ENCODE measurements around the gene CYP2W1.
A peak's percentile ranks its signal among the peaks of the same experiment; 100 is the strongest.

The CYP2W1 gene

GRCh38 chr7:972110-972509, 10.9 kb upstream of the CYP2W1 start:
- H3K36me3 ChIP-seq, result peaks cover 55% of the 10 kb centered on the region
- H3K27me3 ChIP-seq (ENCODE audit: insufficient read depth, low read depth, severe bottlenecking), result no peaks in the 10 kb centered on the region
- no peaks in the 10 kb centered on the region for H3K9me3 ChIP-seq (ENCODE audit: severe bottlenecking)
- no peak overlapping the region for H3K4me3 ChIP-seq (ENCODE audit: low read depth, low read length)
- no peak for DNase-seq
- no peak overlapping the region for H3K27ac ChIP-seq
- no peak for TF ChIP-seq CTCF (IDR thresholded peaks at IDR 0.05; ENCODE audit: low read depth, low read length)

GRCh38 chr7:972676-973309, 10.2 kb upstream of the CYP2W1 start:
- no peaks in the 10 kb centered on the region for H3K9me3 ChIP-seq (ENCODE audit: severe bottlenecking)
- TF ChIP-seq CTCF (IDR thresholded peaks at IDR 0.05; ENCODE audit: low read depth, low read length), result no peak
- DNase-seq, result no peak
- no peaks in the 10 kb centered on the region for H3K27me3 ChIP-seq (ENCODE audit: insufficient read depth, low read depth, severe bottlenecking)
- no peak overlapping the region for H3K27ac ChIP-seq
- peaks cover 48% of the 10 kb centered on the region for H3K36me3 ChIP-seq
- H3K4me3 ChIP-seq (ENCODE audit: low read depth, low read length), result no peak overlapping the region

GRCh38 chr7:973312-973711, 9.7 kb upstream of the CYP2W1 start:
- no peak for TF ChIP-seq CTCF (IDR thresholded peaks at IDR 0.05; ENCODE audit: low read depth, low read length)
- Histone ChIP-seq H3K4me3 (ENCODE audit: low read depth, low read length) (no peak overlapping the region), H3K36me3 (peaks cover 43% of the 10 kb centered on the region), H3K27ac (no peak overlapping the region), H3K9me3 (ENCODE audit: severe bottlenecking) (no peaks in the 10 kb centered on the region), H3K27me3 (ENCODE audit: insufficient read depth, low read depth, severe bottlenecking) (no peaks in the 10 kb centered on the region)
- no peak for DNase-seq

- Histone ChIP-seq H3K9me3 (ENCODE audit: severe bottlenecking) (no peaks in the 10 kb centered on the region), H3K4me3 (ENCODE audit: low read depth, low read length) (peak overlapping the region; percentile 98), H3K27ac (no peak overlapping the region), H3K36me3 (peaks cover 40% of the 10 kb centered on the region), H3K27me3 (ENCODE audit: insufficient read depth, low read depth, severe bottlenecking) (no peaks in the 10 kb centered on the region)
- TF ChIP-seq CTCF (IDR thresholded peaks at IDR 0.05; ENCODE audit: low read depth, low read length), result no peak
- no peak for DNase-seq
These were observed 8.8 kb upstream of the CYP2W1 start for GRCh38 chr7:974172-974571.

- DNase-seq, result peak; percentile 86
- H3K27ac ChIP-seq, result peak within 1 kb of the TSS; percentile 88
- H3K27me3 ChIP-seq (ENCODE audit: insufficient read depth, low read depth, severe bottlenecking), result no peaks in the 10 kb centered on the region
- no peak for TF ChIP-seq CTCF (IDR thresholded peaks at IDR 0.05; ENCODE audit: low read depth, low read length)
- peaks cover 35% of the 10 kb centered on the region for H3K36me3 ChIP-seq
- no peaks in the 10 kb centered on the region for H3K9me3 ChIP-seq (ENCODE audit: severe bottlenecking)
- H3K4me3 ChIP-seq (ENCODE audit: low read depth, low read length), result peak within 1 kb of the TSS; percentile 98
These were observed 7.9 kb upstream of the CYP2W1 start, which contains the start of gene COX19 for GRCh38 chr7:974820-975681. Gene COX19, minus strand, starts transcription at chr7:975549. Its CDS starts 40 bp downstream, at chr7:975509.
